Measurements from ENCODE around the gene RAPH1.
"Not testable (repeated sequence)": the region's sequence is repeated elsewhere in the genome, so short reads cannot be mapped to it uniquely, and the experiment has no call there.

Gene RAPH1

DNA sequence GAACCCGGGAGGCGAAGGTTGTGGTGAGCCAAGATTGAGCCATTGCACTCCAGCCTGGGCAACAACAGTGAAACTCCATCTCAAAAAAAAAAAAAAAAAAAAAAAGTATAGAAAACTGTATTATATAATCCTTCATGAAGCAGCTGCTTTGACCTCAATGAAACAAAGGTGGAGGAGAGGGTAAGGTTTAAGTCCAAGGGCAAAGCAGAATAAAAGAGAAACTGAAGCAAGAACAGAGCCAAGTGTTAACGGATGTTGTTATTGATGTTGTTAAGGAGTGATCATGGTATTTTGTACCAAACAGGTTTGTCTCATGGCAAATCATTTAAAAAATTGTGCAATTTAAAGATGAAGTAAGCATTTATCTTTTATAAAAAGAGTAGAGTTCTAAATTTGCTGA, 7.4 kb downstream of the RAPH1 start (continued):
- TF ChIP-seq ZNF610 (tag by site-specific recombination; IDR thresholded peaks at IDR 0.05; ENCODE audit: borderline replicate concordance): no peak

GRCh38 chr2:203513268-203513667, 21.8 kb downstream of the RAPH1 start:
- H3K4me1 ChIP-seq (ENCODE audit: control insufficient read depth, insufficient read depth, low read length); H3K4me3 ChIP-seq (ENCODE audit: low read depth, low read length); H3K36me3 ChIP-seq (ENCODE audit: control insufficient read depth in 2 of 2, insufficient read depth in 1 of 2, low read length in 2 of 2); H3K9me3 ChIP-seq (ENCODE audit: control insufficient read depth, insufficient read depth, low read depth, low read length); CTCF ChIA-PET; POLR2A ChIA-PET; H3K27ac ChIP-seq (ENCODE audit: extremely low read depth, low read depth, low read length): not testable (repeated sequence)

- Histone ChIP-seq H3K27ac (ENCODE audit: extremely low read depth, low read depth, low read length) (no peak overlapping the region), H3K36me3 (ENCODE audit: control insufficient read depth in 2 of 2, insufficient read depth in 1 of 2, low read length in 2 of 2) (no peaks in the 10 kb centered on the region), H3K9me3 (ENCODE audit: control insufficient read depth, insufficient read depth, low read depth, low read length) (no peaks in the 10 kb centered on the region), H3K4me1 (ENCODE audit: control insufficient read depth, insufficient read depth, low read length) (no peaks in the 10 kb centered on the region), H3K4me3 (ENCODE audit: low read depth, low read length) (no peak overlapping the region)
- TF ChIP-seq ZNF777 (tag by site-specific recombination; IDR thresholded peaks at IDR 0.05; ENCODE audit: borderline replicate concordance): no peak
- TF ChIP-seq ZFP41 (tag by site-specific recombination; IDR thresholded peaks at IDR 0.05; ENCODE audit: borderline replicate concordance): no peak
- no peak for TF ChIP-seq ZNF292 (tag by site-specific recombination; IDR thresholded peaks at IDR 0.05; ENCODE audit: borderline replicate concordance, low read depth)
- no peak for TF ChIP-seq KLF8 (tag by site-specific recombination; IDR thresholded peaks at IDR 0.05)
- TF ChIP-seq, protein P1, sequence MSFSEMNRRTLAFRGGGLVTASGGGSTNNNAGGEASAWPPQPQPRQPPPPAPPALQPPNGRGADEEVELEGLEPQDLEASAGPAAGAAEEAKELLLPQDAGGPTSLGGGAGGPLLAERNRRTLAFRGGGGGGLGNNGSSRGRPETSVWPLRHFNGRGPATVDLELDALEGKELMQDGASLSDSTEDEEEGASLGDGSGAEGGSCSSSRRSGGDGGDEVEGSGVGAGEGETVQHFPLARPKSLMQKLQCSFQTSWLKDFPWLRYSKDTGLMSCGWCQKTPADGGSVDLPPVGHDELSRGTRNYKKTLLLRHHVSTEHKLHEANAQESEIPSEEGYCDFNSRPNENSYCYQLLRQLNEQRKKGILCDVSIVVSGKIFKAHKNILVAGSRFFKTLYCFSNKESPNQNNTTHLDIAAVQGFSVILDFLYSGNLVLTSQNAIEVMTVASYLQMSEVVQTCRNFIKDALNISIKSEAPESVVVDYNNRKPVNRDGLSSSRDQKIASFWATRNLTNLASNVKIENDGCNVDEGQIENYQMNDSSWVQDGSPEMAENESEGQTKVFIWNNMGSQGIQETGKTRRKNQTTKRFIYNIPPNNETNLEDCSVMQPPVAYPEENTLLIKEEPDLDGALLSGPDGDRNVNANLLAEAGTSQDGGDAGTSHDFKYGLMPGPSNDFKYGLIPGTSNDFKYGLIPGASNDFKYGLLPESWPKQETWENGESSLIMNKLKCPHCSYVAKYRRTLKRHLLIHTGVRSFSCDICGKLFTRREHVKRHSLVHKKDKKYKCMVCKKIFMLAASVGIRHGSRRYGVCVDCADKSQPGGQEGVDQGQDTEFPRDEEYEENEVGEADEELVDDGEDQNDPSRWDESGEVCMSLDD (tag by site-specific recombination; IDR thresholded peaks at IDR 0.05): no peak
- ChIA-PET POLR2A (no interaction called here), CTCF (no interaction called here)
Observed at GRCh38 chr2:203510941-203511305, 24.2 kb downstream of the RAPH1 start.

GRCh38 chr2:203510256-203510940, 24.7 kb downstream of the RAPH1 start:
- H3K27ac ChIP-seq (ENCODE audit: extremely low read depth, low read depth, low read length): no peak overlapping the region
- no peak overlapping the region for H3K4me3 ChIP-seq (ENCODE audit: low read depth, low read length)
- TF ChIP-seq SP3 (tag by site-specific recombination; IDR thresholded peaks at IDR 0.05): no peak
- no peak for TF ChIP-seq ZBTB6 (tag by site-specific recombination; IDR thresholded peaks at IDR 0.05)
- TF ChIP-seq ZNF37A (tag by site-specific recombination; IDR thresholded peaks at IDR 0.05): no peak
- TF ChIP-seq GLIS1 (tag by site-specific recombination; IDR thresholded peaks at IDR 0.05): 0 out of 2 replicates have a peak, but pooled peaks have one; percentile 25
- no peaks in the 10 kb centered on the region for H3K36me3 ChIP-seq (ENCODE audit: control insufficient read depth in 2 of 2, insufficient read depth in 1 of 2, low read length in 2 of 2)
- POLR2A ChIA-PET: interaction anchor here (0.6 kb wide), 1 partner anchor 63 kb away, joined by 3 read pairs; no protein-coding TSS in a partner anchor
- H3K4me1 ChIP-seq (ENCODE audit: control insufficient read depth, insufficient read depth, low read length): no peaks in the 10 kb centered on the region
- H3K9me3 ChIP-seq (ENCODE audit: control insufficient read depth, insufficient read depth, low read depth, low read length): no peaks in the 10 kb centered on the region
- CTCF ChIA-PET: interaction anchor here (0.6 kb wide), 1 partner anchor 7 kb away, joined by 3 read pairs; no protein-coding TSS in a partner anchor

DNA sequence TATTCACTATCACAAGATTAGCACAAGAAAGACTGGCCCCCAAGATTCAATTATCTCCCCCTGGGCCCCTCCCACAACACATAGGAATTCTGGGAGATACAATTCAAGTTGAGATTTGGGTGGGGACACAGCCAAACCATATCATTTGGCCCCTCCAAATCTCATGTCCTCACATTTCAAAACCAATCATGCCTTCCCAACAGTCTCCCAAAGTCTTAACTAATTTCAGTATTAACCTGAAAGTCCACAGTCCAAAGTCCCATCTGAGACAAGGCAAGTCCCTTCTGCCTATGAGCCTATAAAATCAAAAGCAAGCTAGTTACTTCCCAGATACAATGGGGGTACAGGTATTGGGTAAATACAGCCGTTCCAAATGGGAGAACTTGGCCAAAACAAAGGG, 31.6 kb downstream of the RAPH1 start:
- H3K9me3 ChIP-seq (ENCODE audit: control insufficient read depth, insufficient read depth, low read depth, low read length); H3K27ac ChIP-seq (ENCODE audit: extremely low read depth, low read depth, low read length); H3K36me3 ChIP-seq (ENCODE audit: control insufficient read depth in 2 of 2, insufficient read depth in 1 of 2, low read length in 2 of 2); H3K4me3 ChIP-seq (ENCODE audit: low read depth, low read length); H3K4me1 ChIP-seq (ENCODE audit: control insufficient read depth, insufficient read depth, low read length); POLR2A ChIA-PET: not testable (repeated sequence)
- CTCF ChIA-PET: interaction anchor here (0.6 kb wide), 1 partner anchor 9 kb away, joined by 3 read pairs; no protein-coding TSS in a partner anchor

Data from HEK293 (cell line).